ENCODE results near the gene MYL5.

DNA sequence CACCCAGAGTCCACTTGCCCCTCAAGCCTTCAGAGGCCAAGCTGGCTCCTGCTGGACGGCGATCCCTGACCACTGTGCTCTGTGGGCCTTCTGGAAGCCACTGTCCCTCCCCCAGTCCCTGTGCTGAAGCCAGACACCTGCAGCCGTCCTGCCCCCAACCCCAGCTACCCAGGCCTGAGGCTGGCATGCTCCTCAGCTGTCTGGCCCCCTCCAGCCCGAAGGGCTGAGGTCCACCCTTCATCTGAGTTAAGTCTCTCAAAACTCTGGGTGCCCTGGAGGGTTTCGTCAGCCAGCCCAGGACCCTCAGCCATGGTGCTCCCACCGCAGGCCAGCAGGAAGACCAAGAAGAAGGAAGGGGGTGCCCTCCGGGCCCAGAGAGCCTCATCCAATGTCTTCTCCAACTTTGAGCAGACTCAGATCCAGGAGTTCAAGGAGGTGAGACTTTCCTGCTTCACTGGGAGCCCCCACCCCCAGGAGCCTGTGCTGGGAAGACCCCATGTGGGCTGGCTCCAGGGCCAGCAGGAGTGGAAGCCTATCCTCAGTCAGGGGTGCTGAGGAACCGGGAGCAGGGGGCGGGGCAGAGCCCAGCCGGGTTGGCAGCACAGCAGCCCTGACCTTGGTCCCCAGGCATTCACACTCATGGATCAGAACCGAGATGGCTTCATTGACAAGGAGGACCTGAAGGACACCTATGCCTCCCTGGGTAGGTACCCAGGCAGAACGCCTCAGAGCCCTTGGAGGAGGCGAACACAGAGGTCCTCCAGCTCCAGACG, 4.2 kb downstream of the MYL5 start:
- TF ChIP-seq, protein P1, sequence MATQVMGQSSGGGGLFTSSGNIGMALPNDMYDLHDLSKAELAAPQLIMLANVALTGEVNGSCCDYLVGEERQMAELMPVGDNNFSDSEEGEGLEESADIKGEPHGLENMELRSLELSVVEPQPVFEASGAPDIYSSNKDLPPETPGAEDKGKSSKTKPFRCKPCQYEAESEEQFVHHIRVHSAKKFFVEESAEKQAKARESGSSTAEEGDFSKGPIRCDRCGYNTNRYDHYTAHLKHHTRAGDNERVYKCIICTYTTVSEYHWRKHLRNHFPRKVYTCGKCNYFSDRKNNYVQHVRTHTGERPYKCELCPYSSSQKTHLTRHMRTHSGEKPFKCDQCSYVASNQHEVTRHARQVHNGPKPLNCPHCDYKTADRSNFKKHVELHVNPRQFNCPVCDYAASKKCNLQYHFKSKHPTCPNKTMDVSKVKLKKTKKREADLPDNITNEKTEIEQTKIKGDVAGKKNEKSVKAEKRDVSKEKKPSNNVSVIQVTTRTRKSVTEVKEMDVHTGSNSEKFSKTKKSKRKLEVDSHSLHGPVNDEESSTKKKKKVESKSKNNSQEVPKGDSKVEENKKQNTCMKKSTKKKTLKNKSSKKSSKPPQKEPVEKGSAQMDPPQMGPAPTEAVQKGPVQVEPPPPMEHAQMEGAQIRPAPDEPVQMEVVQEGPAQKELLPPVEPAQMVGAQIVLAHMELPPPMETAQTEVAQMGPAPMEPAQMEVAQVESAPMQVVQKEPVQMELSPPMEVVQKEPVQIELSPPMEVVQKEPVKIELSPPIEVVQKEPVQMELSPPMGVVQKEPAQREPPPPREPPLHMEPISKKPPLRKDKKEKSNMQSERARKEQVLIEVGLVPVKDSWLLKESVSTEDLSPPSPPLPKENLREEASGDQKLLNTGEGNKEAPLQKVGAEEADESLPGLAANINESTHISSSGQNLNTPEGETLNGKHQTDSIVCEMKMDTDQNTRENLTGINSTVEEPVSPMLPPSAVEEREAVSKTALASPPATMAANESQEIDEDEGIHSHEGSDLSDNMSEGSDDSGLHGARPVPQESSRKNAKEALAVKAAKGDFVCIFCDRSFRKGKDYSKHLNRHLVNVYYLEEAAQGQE (IDR thresholded peaks at IDR 0.05; ENCODE audit: insufficient replicate concordance, low read depth) = no peak
- TF ChIP-seq, protein P2, sequence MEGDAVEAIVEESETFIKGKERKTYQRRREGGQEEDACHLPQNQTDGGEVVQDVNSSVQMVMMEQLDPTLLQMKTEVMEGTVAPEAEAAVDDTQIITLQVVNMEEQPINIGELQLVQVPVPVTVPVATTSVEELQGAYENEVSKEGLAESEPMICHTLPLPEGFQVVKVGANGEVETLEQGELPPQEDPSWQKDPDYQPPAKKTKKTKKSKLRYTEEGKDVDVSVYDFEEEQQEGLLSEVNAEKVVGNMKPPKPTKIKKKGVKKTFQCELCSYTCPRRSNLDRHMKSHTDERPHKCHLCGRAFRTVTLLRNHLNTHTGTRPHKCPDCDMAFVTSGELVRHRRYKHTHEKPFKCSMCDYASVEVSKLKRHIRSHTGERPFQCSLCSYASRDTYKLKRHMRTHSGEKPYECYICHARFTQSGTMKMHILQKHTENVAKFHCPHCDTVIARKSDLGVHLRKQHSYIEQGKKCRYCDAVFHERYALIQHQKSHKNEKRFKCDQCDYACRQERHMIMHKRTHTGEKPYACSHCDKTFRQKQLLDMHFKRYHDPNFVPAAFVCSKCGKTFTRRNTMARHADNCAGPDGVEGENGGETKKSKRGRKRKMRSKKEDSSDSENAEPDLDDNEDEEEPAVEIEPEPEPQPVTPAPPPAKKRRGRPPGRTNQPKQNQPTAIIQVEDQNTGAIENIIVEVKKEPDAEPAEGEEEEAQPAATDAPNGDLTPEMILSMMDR (IDR thresholded peaks at IDR 0.05; ENCODE audit: insufficient read depth, low read length) = no peak
- TF ChIP-seq SPI1 (IDR thresholded peaks at IDR 0.05; ENCODE audit: borderline replicate concordance, low read depth) = no peak
- TF ChIP-seq POLR2AphosphoS5 (IDR thresholded peaks at IDR 0.05; ENCODE audit: low read depth) = no peak

All from HL-60 (cell line).